ENCODE measurements around the gene SERTAD3.

DNA sequence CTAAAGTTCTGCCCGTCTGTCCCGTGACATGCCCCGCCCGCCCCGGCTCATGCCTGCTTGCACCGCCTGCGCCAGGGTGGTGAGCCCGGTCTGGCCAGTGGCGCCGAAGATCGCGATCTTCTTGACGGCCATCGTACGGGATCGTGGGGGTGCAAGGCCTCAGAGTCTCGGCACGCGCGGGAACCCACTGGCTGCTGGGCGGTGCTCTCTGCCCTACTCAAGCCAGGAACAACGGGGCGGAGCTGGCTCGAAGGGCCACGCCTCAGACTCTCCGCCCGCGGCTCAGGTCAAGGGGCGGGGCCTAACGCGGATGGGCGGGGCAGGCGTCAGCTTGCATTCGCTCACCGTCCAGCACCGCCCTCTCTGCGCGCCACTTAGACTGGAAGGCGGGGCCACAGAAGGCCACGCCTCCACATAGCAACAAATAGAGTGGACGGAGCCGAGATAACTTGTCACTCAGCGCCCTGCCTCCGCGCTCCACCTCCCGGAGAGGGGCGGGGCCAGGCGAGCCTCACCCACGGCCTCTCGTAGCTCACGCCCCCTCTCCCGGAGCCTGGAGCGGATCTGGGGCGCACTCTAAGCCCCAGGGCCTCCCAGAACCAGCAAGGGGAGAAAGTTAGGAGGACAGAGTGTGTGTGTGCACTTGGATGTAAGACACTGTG, 21.6 kb upstream of the SERTAD3 start, which contains the start of gene BLVRB:
- TF ChIP-seq CTCF (IDR thresholded peaks at IDR 0.05; ENCODE audit: borderline replicate concordance, extremely low read depth, low read length, poor library complexity, severe bottlenecking) (no peak), EZH2 (IDR thresholded peaks at IDR 0.05; ENCODE audit: borderline replicate concordance, low read depth, low read length, severe bottlenecking) (no peak)
